NCI-H748 (cell line): Measurements from ENCODE around the gene NTM.
A peak's percentile ranks its signal among the peaks of the same experiment; 100 is the strongest.

Source experiments
- DNase-seq: peaks from one replicate; lab custom pipeline; 2025; ENCODE audit not compliant: unreplicated experiment; lab: John Stamatoyannopoulos, UW

Gene NTM

DNA sequence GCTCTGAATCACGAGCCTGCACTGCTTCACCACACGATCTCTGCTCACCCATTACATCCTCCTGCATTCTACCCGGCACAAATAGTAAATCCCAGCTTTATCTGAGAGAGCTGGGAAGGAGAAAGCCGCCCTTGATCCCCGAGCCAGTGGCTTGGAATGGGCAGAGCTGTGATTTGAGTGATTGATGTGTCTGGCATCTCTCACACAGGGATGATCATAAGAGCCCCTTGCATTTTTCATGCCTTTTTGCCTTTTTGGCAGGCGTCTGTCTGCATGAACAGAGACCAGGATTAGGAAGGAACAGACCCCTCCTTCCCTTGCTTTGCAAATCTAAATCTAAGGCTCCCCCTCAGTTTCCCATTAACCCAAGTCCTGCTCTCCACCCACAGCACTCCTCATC is 945.3 kb downstream of the NTM start:
- no peak for DNase-seq

DNA sequence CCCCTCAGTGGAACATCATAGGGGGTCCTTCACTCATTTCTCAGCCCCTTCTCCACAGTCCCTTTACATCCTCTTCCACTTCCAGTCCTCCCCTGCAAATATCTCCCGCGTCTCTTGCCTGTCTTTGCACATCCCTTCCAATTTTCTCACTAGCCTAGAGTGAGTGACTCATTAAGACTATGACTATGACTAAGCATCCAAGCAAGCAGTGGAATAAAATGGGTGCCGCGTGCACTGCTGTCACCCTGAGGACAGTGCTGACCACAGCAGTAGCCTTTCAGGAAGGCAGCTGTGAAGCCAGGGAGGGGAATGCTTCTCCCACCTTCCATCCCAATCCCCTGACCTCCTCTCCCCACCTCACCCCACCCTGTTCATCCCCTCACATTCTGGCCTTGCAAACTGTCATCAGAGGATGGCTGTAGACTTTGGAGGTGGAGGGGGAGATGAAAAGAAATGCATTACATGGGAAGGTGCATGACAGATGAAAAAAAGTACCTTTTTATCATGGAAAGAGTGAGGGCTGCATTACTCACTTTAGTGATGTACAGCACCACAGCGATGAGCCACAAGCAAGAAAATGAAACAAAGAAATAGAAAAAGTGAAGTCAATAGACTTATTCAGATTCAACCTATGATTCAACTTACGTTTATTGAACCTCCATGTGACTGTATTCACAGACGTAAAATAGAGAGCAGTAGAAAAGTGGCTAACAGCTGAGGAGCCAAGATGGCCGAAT is 948.2 kb downstream of the NTM start:
- DNase-seq = no peak

DNA sequence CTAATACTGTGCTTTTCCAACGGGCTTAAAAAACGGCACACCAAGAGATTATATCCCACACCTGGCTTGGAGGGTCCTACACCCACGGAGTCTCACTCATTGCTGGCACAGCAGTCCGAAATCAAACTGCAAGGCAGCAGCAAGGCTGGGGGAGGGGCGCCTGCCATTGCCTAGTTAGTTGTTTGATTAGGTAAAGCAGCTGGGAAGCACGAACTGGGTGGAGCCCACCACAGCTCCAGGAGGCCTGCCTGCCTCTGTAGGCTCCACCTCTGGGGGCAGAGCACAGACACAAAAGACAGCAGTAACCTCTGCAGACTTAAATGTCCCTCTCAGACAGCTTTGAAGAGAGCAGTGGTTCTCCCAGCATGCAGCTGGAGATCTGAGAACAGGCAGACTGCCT is 949.0 kb downstream of the NTM start:
- DNase-seq = peak; percentile 88

DNA sequence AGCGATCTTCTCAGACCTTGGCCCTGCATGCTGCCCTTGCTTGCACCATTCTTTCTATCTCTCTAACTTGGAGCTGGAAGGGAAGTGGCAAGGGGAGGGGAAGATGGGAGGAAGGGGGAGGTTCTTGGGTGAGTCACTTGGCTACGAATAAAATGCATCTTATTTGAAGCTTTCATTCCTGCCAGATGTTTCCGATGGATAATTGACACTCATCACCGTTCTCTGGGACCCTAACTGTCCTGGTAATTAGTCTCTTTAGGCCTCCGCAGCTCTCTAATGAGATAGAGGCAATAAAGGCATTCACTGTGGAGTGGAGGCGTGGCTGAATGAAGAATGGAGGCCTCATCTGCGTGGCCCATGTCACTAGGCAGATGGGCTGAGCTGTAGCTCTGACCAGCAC is 960.1 kb downstream of the NTM start:
- peak; percentile 78 for DNase-seq

DNA sequence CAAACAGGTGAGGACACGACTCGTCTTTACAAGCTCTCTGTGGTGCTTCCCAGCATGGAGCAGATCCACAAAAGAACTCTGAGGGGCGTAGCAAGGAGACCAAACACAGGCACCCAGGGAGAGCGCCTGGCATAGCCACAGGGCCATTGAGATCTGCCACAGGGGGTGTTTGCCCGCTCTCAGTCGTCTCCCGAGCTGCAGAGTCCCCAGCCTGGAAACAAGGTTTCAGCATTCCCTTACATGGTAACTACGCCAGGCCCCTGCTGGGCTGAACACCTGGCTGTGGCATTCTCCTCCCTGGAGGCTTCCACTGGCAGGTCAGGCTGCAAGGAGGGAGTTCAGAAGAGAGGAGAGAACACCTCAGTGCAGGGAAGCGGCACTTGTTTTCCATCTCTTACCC is 962.1 kb downstream of the NTM start:
- DNase-seq = no peak

DNA sequence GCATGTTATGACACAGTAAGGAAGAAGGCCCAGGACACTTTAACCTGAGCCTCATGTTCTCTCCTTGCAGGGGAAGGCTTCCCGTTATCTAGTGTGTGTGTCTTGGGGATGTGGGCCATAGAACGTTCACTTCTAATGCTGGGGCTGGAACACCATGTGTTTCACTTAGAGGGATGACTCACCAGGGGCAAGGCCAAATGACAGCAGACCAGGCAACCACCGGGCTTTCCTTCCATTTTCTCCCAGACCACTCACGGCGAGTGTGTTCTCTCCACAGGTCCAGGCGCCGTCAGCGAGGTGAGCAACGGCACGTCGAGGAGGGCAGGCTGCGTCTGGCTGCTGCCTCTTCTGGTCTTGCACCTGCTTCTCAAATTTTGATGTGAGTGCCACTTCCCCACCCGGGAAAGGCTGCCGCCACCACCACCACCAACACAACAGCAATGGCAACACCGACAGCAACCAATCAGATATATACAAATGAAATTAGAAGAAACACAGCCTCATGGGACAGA is 964.4 kb downstream of the NTM start:
- DNase-seq = peak; percentile 10

DNA sequence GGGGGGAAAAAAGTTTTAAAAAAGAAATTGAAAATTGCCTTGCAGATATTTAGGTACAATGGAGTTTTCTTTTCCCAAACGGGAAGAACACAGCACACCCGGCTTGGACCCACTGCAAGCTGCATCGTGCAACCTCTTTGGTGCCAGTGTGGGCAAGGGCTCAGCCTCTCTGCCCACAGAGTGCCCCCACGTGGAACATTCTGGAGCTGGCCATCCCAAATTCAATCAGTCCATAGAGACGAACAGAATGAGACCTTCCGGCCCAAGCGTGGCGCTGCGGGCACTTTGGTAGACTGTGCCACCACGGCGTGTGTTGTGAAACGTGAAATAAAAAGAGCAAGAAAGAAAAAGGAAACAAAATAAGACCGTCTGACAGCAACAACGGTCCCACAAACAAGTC is 964.9 kb downstream of the NTM start:
- DNase-seq = peak; percentile 59

DNA sequence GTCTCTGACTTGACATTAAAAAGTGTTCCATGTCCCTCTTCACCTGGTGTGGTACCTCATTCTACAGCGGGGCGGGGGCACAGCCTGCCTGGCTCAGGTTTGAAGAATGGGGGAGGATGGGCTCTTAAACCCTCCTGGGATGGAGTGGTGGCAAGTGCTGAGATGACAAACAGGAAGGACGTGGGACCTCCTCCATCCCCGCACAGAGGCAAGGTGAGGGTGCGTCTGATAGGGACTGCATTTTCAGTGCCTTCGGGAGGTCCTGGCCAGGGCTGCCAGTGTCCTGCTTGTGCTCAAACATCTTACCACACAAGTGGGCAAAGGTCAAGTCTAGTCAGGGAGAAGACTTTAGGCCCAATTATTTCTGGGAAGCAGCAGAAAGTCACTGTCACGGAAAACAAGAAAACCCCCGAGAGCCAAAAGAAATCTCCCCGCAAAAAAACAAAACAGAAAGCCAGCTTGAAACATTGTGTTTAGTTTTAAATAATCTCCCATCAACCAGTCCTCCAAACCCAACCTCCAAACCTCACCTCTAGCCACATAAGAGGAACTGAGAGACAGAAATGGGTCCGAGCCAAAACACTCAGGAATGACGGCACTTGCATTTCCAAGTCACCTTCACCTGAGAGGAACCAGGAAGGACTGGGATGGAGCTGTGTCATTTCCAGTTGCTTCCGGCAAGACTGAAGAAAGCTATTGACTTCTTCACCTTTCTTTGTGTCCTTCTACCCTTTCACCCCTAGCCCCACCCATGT is 966.5 kb downstream of the NTM start:
- DNase-seq = peak; percentile 80

DNA sequence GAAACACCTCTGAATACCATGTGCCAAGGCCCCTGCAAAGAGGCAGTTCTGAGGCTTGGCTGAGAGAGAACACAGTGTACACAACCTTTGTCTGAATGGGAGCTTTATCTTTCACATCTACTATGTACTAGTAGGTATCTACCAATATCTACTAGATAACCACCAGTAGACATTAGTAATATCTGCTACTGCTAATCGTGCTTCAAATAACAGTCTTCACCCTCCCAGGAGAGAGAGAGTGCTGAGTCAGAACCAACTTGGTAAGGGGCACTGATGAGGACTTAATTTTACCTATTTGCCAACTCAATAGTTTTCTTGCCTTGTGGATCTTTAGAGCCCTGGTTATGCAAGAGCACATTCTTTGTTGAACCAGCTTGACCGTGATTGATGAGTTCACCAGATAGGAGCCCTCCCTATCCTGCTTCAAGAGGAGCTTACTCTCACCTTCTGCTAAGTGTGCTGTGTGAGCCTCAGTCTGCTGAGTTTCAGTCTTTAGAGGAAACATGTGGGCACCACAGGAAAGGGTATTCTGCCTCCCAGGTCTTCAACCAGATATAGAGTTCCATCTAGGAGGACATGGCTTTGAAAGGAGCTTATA is 967.5 kb downstream of the NTM start:
- no peak for DNase-seq

DNA sequence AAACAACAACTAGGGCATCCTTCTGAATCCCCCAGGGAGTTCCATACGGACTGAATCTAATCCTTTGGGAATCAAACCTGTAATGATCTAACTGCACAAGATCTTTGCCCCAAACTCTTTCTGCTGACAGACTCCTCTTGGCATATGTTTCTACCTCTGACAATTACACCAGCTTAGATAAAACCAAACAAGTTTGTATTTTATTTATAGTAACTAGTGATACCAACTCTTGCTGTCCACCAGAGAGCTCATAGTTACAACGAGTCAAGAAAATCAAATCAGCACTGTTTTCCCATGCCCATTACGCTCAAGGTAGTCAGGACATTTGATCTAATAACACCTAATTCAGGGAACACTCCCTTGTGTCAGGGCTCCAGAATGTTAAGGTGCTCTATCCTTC is 972.0 kb downstream of the NTM start:
- no peak for DNase-seq

DNA sequence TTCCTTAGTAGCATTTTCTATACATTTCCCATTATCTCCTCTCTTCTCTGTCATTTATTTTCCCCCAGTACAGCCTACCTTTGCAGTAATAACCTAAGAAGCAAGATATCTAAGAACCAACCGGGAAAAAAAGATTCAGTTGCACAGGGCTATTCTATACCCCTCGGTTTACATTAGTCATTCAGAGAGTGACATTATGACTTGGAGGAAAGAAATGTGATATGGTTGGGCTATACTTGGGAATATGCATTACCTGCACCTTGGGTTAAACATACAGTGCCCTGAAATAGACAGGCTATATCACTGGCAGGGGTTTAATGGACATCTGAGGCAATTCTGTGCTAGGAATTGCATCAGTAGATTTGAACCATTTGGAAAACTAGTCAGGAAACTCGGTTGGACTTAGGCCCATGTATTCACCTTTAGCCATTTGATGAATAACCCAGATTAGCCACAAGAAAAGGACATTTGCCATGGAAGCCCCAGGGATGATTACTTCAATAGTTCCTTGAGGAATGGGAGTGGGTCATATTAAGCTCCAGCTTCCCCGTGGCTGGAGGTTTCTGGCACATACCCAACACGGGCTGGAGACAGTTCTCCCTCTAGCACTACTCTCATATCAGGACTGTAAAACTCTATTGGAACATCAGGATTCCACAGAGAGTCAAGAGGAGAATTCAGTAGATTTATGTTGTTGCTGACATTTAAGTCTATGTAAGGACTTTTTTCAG is 973.2 kb downstream of the NTM start:
- no peak for DNase-seq

DNA sequence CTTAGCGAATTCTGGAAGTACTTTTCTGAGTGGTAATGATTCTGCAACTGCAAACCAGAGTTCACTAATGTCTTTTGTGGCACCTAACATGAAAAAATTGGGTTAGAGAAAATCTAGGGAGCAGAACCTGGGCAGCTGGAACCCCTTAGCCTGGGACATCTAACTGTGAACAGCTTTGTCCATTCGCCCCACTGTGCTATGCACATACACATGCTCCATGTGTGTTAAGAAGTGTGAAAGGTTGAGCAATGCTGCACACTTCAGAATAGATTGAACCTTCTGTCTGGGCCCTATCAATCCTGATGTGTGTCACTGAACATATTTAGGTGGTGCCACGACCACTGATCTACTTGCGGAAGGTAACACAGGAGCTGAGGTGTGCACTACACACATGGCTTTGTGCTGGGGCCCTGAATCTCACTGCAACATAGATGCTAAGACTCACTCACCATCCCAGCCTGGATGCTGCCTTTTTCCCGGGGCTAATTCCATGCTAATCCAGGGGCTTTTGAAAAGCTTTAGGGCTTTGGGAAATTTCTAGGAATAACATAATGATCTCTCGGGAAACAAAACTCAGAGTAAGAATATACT is 976.2 kb downstream of the NTM start:
- no peak for DNase-seq

DNA sequence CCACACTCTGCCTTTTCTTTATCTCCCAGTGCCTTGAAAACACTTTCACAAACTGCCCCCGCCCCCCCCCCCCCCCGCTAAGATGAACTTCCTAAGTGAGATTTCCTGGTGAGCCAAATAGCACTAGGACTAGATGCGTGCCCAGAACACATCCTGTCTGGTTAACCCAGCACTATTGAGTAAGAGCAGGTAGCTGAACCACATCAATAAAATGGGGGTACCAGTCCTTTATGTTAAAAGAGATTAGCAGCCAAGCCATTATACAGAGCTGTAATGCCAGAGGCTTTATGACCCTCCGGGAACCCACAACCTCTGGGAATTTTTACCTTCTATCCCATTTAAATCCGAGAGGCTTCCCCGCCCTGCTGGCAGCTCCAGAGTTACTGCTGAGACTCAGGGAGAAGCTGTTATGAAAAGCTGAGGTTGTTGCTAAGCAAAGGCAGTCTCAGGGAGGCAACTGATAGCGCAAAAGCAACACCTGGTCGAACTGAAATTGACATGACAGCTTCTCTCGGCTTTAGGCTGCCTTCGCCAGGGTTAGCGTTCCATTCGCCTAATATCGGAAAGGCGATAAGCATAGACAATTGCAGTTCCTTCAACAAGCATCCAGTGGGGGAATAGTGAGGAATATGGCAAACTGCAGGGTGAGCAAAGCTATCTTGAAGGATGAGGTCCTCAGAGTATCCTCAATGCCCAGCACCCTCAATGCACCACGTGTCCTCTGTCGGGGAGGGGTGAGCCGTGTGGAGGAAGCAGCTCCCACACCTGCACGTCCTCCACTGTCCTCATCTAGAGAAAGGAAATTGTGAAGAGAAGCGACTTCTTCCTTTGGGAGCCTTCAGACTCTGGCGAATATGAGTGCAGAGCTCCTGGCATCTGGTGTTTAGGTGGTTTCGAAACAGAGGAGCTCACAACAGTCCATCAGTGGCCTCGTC is 977.0 kb downstream of the NTM start:
- DNase-seq = peak; percentile 51

DNA sequence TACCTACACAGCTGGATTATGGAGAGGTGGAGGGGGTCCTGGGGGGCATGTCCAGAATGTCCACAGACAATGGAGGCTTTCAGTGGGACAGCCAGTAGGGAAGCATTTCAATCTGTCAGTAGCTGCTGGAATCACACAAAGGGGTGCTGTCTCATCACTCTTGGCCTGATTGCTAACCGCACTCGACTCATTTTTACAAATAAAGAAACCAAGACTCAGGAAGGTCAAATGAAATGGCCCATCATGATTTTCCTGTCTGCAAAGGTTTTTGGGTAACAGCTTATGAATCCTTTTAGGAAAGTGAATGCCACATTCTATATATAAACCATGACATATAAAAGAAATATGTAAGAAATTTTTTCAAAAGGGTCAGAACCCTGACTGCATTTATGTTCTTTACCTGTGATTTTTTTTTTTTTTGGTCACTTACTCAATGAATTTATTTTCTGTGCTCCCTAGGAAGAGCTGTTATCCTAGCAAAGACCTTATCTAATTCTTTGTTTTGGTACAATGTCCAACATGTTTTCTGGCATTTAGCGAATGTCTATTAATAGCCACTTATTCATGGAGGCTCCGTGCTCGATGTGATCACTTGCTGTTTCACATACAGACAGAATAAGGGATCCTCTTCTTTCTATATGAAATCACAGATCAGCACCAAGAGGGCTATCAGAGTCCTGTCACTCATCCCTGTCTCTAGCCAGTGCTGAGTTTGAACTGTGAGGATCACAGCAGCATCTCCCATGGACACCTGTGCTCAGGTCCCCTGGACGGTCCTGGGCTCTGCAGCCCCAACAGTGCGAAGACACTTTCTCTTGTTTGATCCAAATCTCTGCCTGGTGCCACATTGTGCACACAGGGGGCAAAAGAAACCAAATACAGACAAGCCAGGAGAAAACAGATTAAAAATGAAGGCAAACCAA is 979.7 kb downstream of the NTM start:
- DNase-seq = no peak

DNA sequence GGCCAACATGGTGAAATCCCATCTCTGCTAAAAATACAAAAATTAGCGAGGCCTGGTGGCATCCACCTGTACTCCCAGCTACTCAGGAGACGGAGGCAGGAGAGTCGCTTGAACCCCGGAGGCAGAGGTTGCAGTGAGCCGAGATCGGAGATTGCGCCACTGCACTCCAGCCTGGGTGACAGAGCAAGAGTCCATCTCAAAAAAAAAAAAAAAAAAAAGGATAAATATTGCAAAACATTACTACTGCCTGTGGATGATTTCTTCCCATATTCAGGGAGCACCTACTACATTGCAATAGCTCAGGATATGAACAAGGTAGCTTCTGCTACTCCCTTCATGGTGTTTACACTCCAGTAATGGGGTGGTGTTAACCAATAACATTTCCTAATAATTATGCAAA is 980.6 kb downstream of the NTM start:
- DNase-seq = no peak

DNA sequence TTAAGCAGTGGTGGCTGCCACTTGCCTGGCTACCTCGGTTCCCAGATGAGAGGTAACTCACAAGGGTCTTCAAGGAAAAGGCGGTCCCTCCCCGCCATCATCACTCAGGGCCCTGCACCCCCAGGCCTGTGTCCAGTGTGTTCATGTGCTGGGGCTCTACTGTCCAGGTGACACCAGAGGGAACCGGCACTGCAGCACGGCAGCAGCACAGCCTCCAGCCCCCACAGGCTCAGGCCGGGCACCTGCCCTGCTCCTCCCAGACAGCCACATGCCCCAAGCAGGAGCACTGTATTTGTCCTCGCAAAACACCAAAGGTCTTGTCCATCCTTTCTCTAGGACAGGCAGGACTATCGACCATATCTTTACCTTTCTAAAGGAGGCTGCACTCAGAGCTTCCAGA is 982.1 kb downstream of the NTM start:
- DNase-seq = no peak

DNA sequence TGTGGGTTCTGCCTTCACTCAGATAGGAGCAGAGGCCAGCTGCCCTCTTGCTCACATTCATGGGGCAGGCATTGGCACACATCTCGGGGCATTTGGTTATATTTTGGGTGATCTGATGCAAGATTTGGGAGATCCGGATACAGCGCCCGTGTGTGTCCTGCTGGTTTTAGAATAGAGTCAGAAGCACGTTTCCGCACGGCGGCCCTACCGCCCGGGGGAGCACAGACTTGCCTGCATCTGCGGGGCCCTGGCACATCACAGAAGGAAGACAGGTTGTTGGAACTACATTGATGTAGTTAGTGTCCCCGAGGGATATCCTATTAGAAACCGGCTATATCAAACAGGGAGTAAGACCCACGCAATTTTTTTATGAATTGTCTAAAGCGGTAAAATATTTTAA is 982.8 kb downstream of the NTM start:
- no peak for DNase-seq

DNA sequence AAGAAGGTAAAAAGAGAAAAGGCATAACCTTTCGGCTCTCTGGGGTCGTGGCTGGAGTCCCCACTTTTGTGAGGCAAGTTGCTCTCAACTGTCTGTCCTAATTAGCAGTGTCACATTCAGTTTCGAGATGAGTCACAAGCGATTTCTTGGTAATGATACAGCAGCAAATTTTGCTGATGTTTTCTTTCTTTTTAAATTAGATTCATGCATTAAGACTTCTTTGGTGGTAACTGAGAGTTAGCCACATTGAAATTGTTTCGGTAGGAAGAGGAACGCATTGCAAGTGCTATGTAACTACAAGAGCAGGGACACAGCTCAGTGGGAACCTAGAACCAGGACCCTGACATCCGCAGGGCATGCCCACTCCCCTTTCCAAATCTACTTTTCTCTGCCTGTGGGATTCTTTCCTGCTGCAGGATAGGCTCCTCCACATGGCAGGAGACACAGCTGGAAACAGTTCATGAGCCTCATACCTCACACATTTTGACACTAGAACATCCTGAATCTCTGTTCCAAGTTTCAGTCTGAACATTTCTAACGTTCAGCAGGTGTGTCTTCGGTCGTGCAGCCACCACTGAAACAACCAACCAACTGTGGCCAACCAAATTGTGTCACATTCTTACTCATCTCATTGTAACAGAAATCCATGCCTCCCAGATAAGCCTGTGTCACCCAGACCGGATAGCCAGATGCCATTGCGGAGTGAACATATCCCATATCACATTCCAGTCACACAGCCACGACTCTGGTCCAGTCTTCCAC is 987.6 kb downstream of the NTM start:
- DNase-seq = no peak
